ENCODE measurements around the gene DPYSL3. TPM values are rescaled to one million over a fixed set of nuclear protein-coding genes. Genes with fewer than 3 reads are reported as not detected.

DPYSL3 gene
- total and polyA plus RNA-seq, 2 donors (not counting 3 experiments of a cell fraction or from before 2014, with no cell fraction given): 80.3 to 146 TPM

GRCh38 chr5:147453875-147454814 lies 55.7 kb downstream of the DPYSL3 start:
- FAIRE-seq: peak; percentile 82
- TF ChIP-seq CTCF (IDR thresholded peaks at IDR 0.05; ENCODE audit: extremely low read depth in 1 of 2, insufficient read depth in 1 of 2, low read depth in 1 of 2, low read length in 2 of 2): peak; percentile 90 to 95
- TF ChIP-seq POLR2AphosphoS5 (IDR thresholded peaks at IDR 0.05; ENCODE audit: insufficient read depth, low read depth, low read length): no peak
- CTCF ChIA-PET: interaction anchor here (0.6 to 6.9 kb wide), 38 partner anchors 9 to 806 kb away, joined by 3 to 136 read pairs (median 4); partner anchors contain the start of gene DPYSL3

More at GRCh38 chr5:147453875-147454814, 55.7 kb downstream of the DPYSL3 start:
- Histone ChIP-seq H3K4me2 (ENCODE audit: insufficient read depth, low read length) (peak overlapping the region; percentile 72), H3K36me3 (ENCODE audit: control insufficient read depth in 2 of 2, extremely low read depth in 1 of 2, insufficient read depth in 2 of 2, low read length in 2 of 2) (no peaks in the 10 kb centered on the region), H2AFZ (ENCODE audit: low read depth, low read length) (peak overlapping the region; percentile 17), H3K4me3 (replicated peaks in 1 of 3; ENCODE audit: insufficient read depth in 1 of 3, low read depth in 1 of 3, low read length in 3 of 3) (peak overlapping the region; percentile 43 to 88 (median 55)), H3K79me2 (ENCODE audit: control insufficient read depth, insufficient read depth, low read length) (peaks cover 19% of the 10 kb centered on the region), H3K9ac (replicated peaks; ENCODE audit: extremely low read depth, insufficient read depth, low read length) (peak overlapping the region; percentile 80), H3K27ac (ENCODE audit: insufficient read depth, low read depth, low read length) (peak overlapping the region; percentile 37), H3K27me3 (ENCODE audit: control insufficient read depth in 2 of 2, insufficient read depth in 2 of 2, low read length in 2 of 2) (no peaks in the 10 kb centered on the region), H3K4me1 (ENCODE audit: control insufficient read depth, extremely low read depth, insufficient read depth, low read length) (peaks cover 4% of the 10 kb centered on the region), H3K9me3 (replicated peaks; ENCODE audit: control insufficient read depth, insufficient read depth, low read length) (no peaks in the 10 kb centered on the region), H3K9me1 (replicated peaks; ENCODE audit: control insufficient read depth, extremely low read depth, insufficient read depth, low read length) (no peaks in the 10 kb centered on the region), H4K20me1 (replicated peaks; ENCODE audit: control insufficient read depth, extremely low read depth, insufficient read depth, low read length) (peaks cover 2% of the 10 kb centered on the region)
- dilution Hi-C loops (cut with MboI; ENCODE audit: extremely low pct_ligation_motif_present, low sequenced_read_pairs) (no loop called here), intact Hi-C loops (cut with micrococcal nuclease) (loop anchor here (1.0 to 2.0 kb wide), 9 partner anchors 10 to 230 kb away; partner anchors contain the start of gene DPYSL3)
- POLR2A ChIA-PET: interaction anchor here (0.6 to 1.0 kb wide), 4 partner anchors 11 to 124 kb away, joined by 3 to 4 read pairs (median 3); no protein-coding TSS in a partner anchor
- TSS peak; percentile 83 for BruUV-seq (replicated peaks)
- DNase-seq (ENCODE audit: low read depth, low spot score): peak; percentile 92
